ENCODE measurements around the gene POLR3K.

The POLR3K gene

DNA sequence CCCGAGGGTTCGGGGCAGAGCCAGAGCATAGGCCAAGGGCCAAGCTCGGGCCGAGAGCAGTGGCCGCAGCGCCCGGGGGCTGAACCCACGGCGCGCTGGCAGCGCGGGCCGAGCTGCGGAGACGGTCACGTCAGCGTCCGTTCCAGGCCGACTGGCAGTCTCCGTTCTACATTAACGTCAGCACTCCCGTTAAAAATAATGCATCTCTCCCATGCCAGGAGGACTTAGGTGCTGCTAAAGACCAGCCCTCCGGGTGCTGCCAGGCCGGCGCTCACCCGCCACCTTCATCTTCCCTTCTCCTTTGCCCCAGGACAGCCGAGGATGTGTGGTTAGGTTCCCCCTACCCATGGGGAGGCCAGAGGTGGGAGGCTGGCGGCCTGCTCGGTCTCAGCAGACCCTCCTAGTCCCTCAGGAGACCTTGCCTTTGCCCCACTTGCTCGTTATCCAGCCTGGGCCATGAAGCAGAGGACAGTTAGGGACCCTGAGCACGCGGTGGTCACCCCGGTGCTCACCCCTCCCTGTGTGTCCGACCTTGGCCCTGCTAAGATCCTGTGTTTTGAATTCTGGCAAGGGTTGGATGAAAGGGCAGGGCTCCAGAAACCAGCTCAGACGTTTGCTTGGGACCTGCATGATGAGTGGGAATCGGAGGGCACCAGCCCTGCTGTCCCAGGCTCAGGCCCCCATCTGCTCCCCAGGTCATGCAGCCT is 25.2 kb upstream of the POLR3K start:
- no peak for DNase-seq

DNA sequence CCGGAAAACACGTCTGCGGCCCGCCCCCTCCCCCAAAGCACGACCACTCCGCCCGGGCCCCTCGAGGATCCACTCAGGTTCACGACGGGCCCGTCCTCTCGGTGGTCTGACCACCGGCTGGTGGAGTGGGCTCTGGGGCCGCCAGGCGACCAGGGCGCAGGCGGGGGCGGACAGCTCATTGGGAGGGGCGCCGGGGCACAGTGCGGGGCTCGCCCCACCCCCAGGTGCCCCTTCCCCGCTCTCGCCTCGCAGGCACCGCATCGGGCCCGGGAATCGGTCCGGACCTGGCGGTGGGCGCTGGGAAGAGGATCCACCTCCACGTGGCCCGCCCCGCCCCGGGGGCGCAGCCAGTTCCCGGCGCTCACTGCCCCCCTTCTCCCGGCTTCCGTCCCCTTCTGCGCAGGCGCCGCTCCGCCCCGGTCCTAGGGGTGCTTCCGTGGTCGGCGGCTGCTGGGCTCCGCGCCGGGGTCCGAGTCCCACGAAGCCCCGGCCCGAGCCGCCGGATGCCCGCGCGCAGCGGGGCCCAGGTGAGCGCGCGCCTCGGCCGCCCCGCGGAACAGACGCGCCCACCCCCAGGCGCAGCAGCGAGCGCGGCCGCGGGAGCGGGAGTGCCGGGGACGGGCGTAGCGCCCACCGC is 24.5 kb upstream of the POLR3K start, which contains the start of gene MPG:
MPG (plus strand) TSS at position 419 of the 637 bp plus-strand sequence; CDS start at position 504, 85 bp downstream.
- DNase-seq, result peak; percentile 83

DNA sequence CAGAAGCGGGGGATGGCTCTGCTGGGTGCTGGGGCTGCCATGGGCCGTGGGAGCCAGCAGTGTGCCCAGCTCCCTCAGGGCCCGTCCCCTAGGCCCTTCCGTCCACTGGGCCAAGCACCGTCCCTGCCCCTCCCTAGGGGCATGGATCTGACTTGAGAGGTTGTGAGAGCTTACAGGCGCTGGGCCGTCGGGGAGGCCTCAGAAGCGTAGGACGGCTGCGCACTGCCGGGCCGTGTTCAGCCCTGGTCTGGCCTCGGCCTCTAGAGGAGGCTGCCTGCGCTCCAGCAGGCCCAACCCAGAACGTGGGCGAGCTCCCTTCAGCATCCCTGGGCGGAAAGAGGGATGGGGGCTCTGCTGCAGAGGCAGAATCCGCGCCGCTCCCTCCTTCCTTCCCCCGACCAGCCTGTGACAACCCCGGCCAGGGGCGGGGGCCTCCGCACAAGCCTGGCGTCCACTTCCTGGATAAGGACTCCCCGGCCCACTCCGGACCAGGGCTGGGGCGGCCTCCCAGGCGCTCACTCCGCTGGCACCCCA is 23.9 kb upstream of the POLR3K start:
- DNase-seq, result peak; percentile 27

DNA sequence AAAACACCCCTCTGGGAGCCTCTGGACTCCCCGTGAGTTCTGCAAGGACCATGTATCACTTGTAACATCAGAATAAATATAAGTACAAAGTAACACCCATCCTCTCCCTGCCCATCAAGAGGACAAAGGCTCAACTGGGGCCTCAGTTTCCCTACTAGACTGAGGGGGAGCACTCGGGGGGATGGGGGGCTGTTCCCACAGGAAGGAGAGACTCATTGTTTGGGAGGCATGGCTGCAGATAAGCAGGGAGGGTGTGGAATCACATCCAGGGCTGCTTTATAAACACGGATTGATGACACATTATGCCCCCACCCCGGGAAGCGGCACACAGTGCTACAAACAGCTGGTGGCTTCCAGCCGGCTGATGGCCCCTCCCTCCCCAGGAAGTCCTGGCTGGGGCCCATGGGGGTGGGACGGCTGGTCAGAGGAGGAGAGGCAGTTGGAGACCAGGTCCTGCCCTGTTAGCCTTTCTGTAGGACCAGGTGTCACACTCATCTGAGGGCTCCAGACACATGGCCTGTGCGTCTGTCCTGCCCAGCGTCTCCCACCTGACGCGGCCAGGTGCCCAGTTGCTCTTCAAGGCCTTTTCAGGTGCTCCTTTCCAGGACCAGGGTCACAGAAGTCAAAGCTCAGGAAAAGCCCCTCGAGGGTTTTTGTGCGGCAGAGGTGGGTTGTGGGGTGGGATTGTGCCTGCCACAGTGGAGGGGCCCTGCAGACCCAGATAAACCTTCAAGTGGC is 23.3 kb upstream of the POLR3K start:
- DNase-seq, result no peak

DNA sequence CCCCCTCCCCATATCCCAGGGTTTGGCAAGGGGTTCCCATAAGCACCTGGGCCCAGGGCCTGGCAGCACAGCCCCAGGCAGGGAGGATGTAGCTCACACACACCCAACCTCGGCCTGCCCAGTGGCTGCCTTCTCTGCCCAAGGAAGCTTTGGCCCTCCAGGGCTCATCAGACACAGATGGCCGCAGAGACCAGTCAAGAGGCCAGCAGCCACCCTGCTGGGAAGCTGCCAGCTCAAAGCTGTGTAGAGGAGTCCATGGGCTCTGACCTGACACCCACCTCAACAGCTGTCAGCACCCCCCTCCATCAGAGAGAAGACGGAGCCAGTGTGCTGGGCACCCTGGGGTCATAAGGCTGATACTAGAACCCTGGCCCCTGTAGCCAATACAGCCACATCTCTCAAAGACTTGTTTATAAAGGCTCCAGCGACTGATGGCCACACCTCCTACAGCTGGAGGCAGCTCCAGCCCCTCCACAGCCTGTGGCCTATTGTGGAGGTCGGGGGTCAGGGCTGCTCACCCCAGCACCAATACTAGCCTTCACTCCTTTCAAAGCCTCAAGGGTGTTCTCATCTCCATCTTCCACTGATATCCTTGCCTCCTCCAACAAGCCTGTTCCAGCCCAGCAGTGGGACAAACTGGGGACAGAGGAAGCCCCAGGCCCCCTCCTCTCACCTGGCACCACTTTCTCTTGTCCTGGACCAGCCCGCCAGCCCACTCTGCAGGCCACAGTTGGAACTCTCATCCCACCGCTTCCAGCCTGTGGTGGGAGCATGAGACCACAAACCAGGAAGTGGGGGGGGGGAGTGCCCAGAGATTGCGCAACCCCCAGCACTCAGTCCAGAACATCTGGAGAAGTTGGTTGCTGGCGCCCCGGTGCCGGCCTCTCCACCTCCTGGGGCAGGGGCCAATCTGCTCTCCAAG is 22.4 kb upstream of the POLR3K start:
- DNase-seq, result no peak

DNA sequence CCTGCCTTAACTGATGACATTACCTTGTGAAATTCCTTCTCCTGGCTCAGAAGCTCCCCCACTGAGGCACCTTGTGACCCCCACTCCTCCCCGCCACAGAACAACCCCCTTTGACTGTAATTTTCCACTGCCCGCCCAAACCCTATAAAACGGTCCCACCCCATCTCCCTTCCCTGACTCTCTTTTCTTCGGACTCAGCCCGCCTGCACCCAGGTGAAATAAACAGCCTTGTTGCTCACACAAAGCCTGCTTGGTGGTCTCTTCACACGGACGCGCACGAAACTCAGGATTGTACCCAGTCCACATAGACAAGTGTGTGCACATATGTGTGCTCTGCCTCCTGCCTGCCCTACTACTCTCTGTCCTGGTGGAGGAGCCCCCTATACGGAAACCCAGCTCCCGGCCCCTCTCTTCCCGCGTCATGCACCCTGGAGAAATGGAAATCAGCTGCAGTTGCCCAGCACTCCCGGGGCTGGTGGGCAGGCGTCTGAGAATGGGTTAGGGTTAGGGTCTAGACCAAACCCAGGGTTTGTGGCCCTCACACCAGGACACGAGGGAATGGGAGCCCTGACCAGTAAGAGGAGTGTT is 21.4 kb upstream of the POLR3K start:
- DNase-seq, result no peak

DNA sequence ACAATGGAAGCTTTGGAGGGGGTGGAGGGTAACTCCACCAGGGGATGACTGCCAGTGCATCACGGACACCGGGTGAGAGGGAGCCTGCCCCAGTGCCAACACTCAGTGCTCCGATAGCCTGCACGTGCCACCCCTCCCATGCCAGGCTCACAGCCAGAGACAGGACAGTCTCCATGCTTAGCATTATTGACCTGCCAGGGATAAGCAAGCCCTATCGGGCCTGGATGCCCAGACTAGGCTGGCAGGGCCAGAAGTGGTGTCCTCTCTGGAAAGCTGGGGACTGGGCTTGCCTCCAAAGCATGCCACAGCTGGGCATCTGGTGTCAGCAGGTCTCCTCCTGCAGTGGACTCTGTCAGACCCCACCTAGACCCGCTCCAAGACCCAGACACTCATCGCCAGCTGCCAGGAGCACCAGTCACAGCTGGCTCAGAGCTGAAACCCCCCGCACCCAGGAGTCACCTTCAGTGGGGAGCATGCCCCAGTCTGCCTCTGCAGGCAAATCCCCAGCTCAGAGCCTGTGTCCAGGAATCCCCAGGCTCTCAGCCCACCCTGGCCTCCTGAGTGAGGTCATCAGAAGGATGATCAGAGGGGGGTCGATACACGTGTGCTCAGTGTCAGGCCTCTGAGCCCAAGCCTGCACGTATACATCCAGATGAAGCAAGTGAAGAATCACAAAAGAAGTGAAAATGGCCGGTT is 20.8 kb upstream of the POLR3K start:
- no peak for DNase-seq

DNA sequence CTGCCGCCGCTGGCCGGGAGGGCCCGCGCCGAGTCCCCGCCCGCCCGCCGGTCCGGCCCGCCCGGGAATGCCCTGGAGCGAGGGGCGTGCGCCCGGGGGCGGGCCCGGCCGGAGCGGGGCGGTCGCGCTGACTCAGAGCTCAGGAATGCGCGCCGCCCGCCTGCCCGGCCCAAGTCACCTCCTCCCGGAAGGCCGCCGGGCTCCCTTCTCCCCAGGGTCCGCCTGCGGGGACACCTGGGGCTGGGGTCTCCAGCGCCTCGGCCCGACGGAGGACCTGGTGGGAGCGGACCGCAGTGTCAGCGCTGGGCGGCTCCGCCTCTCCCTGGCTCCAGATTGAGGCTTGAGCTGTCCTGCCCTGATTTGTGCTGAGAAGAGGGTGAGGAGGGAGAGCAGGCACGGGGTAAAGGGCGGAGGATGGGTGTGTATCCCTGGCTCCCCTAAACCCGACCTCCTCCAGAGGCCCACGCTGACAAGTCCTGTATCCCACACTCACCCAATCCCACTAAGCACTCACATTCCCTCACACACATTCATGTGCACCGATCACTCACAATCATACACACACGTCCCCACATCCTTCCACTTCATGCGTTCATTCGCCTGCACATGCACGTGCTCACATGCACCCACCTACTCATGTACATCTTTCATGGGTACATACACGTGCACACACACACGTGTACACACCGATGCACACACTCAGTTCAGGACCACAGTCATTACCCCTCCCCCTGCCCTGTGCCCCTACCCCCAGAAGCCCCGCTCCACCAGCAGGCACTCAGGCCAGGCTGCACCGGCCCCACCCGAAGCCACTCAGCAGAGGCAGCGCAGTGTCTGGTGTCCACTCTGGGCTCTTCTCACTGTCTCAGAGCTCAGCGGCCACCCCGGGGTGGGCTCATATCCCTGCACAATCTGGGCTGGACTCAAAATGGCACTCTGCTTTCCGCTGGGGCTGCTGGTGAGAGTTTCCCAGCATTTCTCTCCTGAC is 19.4 kb upstream of the POLR3K start, which contains the start of gene RHBDF1:
RHBDF1 (minus strand) TSS at position 71 of the 988 bp plus-strand sequence. CDS start 7,616 bp downstream, outside the sequence.
- DNase-seq, result no peak

DNA sequence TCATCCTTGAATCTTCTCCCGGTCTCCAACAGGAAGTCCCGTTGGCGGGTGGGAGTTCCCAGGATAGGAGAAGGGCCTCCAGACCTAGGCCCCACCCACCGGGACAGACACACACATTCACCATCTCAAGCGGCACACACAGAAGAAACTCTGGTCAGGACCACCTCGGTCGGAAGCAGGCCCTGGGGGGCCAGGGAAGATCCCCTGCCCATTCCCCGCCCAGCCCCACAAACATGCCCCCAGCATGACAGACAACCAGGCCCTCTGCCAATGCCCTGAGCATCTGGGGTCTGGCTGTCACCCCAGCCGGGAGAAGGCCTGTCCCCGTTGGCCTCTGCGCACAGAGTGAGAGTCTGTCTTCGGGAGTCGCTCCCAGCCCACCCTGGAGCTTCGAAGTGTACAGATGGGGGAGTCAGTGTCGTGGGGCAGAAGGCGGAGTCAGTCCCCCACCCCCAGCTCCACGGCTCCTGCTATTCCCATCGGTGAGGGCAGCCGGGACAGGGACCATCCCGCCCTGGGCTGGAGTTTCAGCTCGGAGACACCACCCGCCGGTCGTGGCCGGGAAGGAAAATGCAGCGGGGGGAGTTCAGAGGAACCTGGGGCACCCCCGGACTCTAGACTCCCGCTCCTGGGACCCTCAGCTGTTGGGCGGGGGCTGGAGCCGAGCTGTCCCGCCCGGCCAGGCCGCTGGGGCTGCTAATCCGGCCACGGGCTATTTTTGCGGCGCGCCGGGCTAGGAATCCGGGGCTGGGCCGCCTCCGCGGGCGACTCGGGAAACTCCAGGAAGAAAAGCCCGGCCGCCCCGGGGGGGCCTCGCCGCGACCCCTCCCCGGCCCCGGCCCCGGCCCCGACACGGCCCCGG is 18.4 kb upstream of the POLR3K start:
- no peak for DNase-seq

DNA sequence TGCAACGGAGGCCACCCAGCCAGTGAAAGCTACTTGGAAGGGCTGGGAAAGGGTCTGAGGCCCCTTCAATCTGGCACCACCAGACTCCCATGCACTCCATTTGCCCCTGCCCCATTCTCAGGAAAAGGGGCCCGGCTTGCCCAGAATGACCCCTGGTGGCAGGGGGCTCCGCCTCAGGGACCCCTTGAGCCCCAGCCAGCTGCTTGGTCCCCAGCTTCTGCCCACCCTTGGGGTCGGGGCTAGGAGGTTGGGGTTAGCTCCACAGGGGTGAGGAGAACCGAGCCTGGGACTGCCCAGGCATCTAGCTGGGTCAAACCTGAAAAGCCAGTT is 17.8 kb upstream of the POLR3K start:
- DNase-seq, result no peak

DNA sequence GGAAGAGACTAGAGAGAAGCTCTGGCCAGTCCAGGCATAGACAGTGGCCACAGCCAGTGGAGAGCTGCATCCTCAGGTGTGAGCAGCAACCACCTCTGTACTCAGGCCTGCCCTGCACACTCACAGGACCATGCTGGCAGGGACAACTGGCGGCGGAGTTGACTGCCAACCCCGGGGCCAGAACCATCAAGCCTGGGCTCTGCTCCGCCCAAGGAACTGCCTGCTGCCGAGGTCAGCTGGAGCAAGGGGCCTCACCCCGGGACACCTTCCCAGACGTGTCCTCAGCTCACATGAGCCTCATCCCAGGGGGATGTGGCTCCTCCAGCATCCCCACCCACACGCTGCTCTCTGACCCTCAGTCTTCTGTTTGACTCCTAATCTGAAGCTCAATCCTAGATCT is 15.8 kb upstream of the POLR3K start:
- DNase-seq, result no peak

DNA sequence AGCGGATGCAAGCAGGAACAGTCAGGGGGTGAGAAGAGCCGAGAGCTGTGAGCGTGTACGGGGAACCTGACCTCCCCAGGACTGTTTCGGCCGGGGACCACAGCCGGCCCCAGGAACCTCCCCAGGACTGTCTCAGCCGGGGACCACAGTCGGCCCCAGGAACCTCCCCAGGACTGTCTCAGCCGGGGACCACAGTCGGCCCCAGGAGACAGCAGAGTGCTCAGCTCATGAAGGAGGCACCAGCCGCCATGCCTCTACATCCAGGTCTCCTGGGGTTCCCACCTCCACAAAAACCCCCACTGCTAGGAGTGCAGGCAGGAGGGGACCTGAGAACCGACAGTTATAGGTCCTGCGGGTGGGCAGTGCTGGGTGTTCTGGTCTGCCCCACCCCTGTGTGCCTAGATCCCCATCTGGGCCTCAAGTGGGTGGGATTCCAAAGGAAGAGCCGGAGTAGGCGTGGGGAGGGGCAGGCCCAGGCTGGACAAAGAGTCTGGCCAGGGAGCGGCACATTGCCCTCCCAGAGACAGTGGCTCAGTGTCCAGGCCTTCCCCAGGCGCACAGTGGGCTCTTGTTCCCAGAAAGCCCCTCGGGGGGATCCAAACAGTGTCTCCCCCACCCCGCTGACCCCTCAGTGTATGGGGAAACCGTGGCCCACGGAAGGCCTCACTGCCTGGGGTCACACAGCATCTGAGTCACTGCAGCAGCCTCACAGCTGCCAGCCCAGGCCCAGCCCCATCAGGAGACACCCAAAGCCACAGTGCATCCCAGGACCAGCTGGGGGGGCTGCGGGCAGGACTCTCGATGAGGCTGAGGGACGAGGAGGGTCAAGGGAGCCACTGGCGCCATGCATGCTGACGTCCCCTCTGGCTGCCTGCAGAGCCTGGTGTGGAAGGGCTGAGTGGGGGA is 14.7 kb upstream of the POLR3K start:
- no peak for DNase-seq

DNA sequence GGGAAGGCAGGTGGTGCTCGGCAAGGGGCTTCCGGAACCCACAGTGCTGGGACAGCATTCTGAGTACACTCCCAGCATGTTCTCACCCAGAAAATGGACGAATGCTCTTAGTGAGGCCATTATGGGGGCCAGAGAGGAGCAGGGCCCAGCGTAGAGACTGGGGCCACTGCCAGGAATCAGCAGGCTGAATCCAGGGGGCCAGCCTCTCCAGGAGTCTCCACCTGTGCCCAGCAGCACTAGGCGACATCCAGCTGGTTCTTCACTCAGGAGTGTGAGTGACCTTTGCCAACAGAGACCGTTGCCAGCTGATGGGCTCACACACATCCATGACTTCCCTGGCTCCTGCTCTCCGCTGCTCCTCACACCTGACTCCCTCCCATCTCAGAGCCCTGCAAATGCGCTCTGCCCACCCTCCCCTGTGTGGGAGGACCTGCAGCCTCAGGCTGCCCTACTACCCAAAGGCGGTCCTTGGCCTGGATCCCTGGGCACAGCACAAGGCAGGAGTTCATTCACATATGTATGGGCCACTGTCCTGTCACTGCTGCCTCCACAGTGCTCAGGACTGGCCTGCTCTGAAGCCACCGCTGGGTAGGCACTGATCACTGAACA is 13.9 kb upstream of the POLR3K start:
- no peak for DNase-seq

DNA sequence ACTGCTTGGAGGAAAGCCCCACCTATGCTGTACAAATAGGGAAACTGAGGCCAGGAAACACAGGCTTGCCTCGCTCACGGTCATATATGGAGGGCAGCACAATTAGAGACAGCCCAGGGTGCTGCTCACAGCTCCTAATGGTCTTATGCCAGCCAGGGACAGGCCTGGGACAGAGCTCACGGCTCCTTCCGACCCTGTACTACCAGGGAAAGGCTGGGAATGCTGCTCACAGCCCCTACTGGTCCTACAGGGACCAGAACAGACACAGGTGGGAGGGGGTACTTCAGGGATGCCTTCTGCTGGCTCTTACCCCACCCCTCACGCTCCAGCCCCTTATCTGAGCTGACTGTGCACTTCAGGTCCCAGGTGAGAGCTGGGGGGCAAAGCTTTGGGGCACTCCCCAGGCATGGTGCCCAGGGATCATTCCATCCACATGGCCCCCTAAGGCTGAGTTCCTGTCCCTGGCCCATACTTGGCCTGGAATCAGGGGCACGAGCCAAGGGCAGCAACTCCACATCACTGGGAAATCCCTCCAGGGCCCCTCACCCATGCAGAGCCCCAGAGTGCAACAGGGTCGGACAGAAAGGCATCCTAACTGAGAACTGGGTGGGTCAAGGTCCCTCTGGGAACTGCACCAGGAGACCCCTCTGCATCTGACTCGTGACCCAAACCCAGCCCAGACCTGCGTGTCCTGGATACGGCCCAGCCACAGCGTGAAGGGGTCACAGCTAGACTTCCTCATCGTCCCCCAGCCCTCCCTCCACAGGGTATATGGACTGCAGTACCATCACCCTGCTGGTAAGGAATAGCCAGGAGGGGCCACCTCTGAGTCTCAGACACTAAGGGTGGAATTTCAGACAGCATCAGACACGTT is 13.1 kb upstream of the POLR3K start:
- no peak for DNase-seq

DNA sequence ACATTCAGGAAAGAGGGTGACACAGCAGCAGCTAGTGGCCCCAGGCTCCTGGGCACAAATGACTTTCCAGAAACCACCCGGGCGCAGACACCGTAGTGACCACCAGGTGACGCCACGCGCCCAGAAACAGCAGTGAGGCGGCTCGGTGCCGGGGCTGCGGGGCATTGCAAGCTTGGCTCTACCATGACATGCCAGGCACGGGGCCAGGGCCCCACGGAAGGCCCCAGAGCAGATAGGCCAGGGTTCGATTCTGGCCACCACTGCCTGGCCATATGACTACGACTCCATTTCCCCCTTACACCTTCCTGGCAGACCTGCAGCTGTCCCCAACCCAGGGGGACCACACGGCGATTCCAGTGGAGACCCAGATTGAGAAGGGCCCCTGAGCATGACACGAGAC is 12.3 kb upstream of the POLR3K start:
- peak; percentile 83 for DNase-seq

DNA sequence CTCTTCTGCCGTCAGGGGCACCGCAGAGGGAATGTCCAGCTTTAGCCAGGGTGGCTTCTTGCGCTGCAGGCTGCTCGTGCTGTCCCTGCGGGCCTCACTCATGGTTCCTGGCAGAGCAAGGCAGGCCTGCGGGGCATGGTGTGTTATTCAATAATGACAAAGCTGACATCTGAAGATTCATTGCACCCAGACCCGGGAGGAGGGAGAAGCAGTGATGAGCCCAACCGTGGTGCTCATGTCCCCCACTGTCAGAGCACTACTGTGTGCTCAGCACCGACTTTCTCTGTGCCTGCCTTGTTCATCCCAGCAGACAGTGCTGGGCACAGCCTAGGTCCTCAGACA is 11.5 kb upstream of the POLR3K start:
- DNase-seq, result no peak
